ENCODE data around the gene FARS2.

FARS2 gene

DNA sequence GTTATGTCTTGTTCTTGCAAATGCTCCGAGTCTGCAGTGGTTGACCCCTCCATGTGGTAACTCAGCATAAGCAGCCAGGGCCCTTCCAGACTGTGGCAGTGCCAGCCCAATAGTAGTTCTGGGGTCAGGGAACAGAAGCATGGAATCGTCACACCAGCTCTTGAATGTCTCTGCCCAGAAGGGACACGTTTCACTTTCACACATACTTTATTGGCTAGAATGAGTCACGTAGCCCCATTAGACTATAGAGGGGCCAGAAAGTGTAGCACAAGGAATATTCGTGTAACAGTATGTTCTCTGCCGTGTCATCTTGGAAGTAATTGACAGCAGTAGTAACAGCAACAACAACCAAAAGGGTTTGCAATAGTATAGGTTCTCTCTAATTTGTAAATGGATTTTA lies 254.7 kb downstream of the FARS2 start:
- no peak for DNase-seq (ENCODE audit: low read depth)
- TF ChIP-seq, protein P1, sequence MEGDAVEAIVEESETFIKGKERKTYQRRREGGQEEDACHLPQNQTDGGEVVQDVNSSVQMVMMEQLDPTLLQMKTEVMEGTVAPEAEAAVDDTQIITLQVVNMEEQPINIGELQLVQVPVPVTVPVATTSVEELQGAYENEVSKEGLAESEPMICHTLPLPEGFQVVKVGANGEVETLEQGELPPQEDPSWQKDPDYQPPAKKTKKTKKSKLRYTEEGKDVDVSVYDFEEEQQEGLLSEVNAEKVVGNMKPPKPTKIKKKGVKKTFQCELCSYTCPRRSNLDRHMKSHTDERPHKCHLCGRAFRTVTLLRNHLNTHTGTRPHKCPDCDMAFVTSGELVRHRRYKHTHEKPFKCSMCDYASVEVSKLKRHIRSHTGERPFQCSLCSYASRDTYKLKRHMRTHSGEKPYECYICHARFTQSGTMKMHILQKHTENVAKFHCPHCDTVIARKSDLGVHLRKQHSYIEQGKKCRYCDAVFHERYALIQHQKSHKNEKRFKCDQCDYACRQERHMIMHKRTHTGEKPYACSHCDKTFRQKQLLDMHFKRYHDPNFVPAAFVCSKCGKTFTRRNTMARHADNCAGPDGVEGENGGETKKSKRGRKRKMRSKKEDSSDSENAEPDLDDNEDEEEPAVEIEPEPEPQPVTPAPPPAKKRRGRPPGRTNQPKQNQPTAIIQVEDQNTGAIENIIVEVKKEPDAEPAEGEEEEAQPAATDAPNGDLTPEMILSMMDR (IDR thresholded peaks at IDR 0.05; ENCODE audit: low read depth, low read length, missing control alignments): no peak

DNA sequence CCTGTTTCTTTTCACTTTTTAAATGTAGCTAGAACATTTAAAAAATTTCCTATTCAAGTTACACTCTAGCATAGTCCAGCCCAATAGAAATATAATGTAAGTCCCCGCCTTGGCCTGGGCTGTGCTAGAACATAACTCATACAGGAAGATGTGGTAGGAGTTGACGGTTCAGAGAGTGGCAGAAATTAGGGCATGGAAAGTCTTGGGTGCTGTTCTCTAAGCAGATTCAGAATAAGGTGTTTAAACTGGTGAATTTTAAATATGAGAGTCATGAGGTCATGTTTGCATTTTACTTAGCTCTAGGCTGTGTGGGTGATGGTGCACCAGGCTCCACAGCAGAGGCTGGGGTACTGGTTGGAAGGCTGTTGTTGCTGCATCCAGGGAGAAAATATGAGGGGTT lies 256.5 kb downstream of the FARS2 start:
- no peak overlapping the region for H3K4me3 ChIP-seq (ENCODE audit: low read depth, low read length)
- DNase-seq (ENCODE audit: low read depth): no peak
- TF ChIP-seq, protein P1 (IDR thresholded peaks at IDR 0.05; ENCODE audit: low read depth, low read length, missing control alignments): no peak

More for the DNA sequence above, 254.7 kb downstream of the FARS2 start:
- H3K4me3 ChIP-seq (ENCODE audit: low read depth, low read length): no peak overlapping the region

DNA sequence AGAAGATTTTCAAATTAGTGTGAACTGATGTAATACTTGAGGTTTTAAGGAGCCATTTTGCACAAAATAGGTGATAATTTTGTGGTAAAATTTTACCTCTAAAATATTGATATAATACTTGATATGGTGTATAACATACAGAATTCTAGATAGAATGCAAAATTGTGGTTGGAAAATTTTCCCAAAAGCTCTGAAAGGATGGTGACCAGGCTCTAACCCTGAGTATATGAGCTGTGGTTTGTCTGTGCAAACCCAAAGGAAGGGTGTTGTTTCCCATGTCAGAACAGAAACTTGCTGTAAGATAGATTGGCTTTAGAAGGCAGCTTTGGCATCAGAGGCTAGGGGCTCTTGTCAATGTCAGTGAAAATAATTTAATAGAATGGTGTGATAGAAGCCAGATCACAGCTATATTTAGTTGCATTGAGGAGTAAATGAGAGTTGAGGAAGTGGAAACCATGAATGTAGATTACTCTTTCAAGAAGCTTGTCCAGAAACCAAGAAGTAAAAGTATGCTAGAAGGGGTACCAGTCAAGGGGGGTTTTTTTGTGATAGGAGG lies 257.7 kb downstream of the FARS2 start:
- H3K4me3 ChIP-seq (ENCODE audit: low read depth, low read length): no peak overlapping the region
- TF ChIP-seq, protein P1 (IDR thresholded peaks at IDR 0.05; ENCODE audit: low read depth, low read length, missing control alignments): no peak
- DNase-seq (ENCODE audit: low read depth): no peak

DNA sequence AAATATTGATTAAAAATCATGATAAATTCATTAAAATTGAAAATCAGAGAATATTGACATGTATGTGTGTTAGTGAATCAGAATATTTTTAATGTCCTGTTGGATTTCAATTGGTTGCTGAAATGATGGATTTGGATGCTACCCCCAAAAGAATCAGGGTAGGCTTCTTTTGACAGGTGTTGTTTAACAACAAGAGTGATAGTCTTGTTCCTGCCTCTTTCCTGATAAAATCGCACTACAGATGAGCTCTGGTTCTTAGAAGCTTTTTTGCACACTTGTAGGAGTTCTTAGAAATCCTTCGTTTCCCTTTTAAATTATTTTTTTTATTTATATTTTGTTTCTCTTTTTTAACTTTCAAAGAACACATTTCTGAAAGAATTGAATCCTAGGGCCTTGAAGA lies 259.5 kb downstream of the FARS2 start:
- no peak for DNase-seq (ENCODE audit: low read depth)
- TF ChIP-seq, protein P1 (IDR thresholded peaks at IDR 0.05; ENCODE audit: low read depth, low read length, missing control alignments): no peak
- H3K4me3 ChIP-seq (ENCODE audit: low read depth, low read length): no peak overlapping the region

DNA sequence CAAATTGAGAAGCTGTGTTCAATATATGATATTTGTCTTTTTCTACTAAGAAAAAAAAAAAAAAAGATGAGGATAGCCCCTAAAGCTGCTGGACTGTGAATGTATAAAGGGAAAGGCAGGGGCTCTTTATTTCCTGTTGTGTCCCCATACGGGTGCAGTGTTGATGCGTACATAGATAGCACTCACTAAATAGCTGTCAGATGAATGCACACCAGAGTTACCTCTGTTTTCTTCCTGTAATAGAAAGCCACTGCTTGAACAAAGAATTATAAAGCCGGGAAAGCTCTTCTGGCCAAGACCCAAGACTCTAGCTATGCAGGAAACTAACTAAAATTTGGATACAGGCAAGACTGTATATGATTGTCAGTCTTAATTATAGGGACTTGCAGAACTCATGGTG lies 260.0 kb downstream of the FARS2 start:
- DNase-seq (ENCODE audit: low read depth): no peak
- H3K4me3 ChIP-seq (ENCODE audit: low read depth, low read length): no peak overlapping the region
- TF ChIP-seq, protein P1 (IDR thresholded peaks at IDR 0.05; ENCODE audit: low read depth, low read length, missing control alignments): no peak

DNA sequence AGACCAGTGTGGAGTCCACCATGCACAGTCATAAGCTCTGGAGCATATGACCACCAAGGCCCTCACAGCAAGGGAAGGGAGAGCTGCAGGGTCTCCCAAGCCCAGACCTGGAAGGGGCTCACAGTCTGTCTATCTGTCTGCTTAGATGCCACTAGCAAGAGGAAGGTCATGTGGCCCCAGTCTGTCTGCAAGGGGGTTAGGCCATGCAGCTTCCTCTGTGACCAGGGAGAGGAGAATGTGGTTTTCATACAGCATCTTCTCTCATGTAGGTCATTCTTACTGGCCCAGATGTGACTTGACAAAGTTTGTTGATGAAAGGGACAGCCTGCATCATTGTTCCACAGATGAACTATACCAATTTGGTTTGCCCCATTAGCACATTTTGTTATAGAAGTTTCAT lies 260.8 kb downstream of the FARS2 start:
- H3K4me3 ChIP-seq (ENCODE audit: low read depth, low read length): no peak overlapping the region
- no peak for DNase-seq (ENCODE audit: low read depth)
- TF ChIP-seq, protein P1 (IDR thresholded peaks at IDR 0.05; ENCODE audit: low read depth, low read length, missing control alignments): no peak

DNA sequence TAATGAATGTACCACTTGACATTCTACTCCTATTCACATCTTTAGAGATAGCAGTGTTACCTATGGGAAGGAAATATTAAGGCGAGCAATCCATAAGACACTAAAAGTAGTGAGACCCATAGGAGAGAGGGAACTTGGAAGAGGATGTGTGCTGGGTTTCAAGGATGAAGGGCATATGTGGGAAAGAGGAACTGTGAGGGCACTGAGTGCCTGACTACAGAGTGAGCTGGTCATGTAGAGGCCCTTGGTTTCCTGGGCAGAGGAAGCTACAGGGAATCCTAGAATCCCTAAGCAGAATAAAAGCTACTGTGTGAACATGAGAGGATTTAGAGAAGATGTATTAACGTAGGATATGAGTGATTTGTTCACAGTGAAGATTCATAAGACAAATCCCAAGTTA lies 262.8 kb downstream of the FARS2 start:
- DNase-seq (ENCODE audit: low read depth): no peak
- TF ChIP-seq, protein P1 (IDR thresholded peaks at IDR 0.05; ENCODE audit: low read depth, low read length, missing control alignments): no peak

More for the DNA sequence above, 262.8 kb downstream of the FARS2 start:
- no peak overlapping the region for H3K4me3 ChIP-seq (ENCODE audit: low read depth, low read length)

Measured in GM12864 (cell line).